Measurements from ENCODE around the gene KRT4. TPM values are rescaled to one million over a fixed set of nuclear protein-coding genes. Genes with fewer than 3 reads are reported as not detected.
A peak's percentile ranks its signal among the peaks of the same experiment; 100 is the strongest.

Gene KRT4
- total and polyA plus RNA-seq, 10 donors = 0.37 to 3.4 (median 0.97) TPM; not detected in 6

GRCh38 chr12:52821071-52821730 is 7.3 kb upstream of the KRT4 start:
- H3K27ac ChIP-seq = no peak overlapping the region
- peaks cover 0 to 16% (median 0%) of the 10 kb centered on the region in 7 donors for H3K27me3 ChIP-seq (replicated peaks in 1 of 7)
- 65 to 89% (median 80%) methylated on average over 4 of the region's 4 CpGs for WGBS, 5 donors
- TF ChIP-seq POLR2A (IDR thresholded peaks at IDR 0.05) = no peak
- no peak for TF ChIP-seq POLR2AphosphoS5 (IDR thresholded peaks at IDR 0.05)
- no peak for TF ChIP-seq CTCF (IDR thresholded peaks at IDR 0.05 in 8 of 11, conservative IDR thresholded peaks at IDR 0.05 in 3 of 11)
- no peaks in the 10 kb centered on the region for H3K9me3 ChIP-seq
- no peak overlapping the region for H3K4me3 ChIP-seq
- H3K36me3 ChIP-seq = no peaks in the 10 kb centered on the region
- peaks cover 0 to 11% (median 1%) of the 10 kb centered on the region in 6 donors for H3K4me1 ChIP-seq
- intact Hi-C loops (cut with DNase I; ENCODE audit: low total_unique reads) = no loop called here
- DNase-seq = no peak

DNA sequence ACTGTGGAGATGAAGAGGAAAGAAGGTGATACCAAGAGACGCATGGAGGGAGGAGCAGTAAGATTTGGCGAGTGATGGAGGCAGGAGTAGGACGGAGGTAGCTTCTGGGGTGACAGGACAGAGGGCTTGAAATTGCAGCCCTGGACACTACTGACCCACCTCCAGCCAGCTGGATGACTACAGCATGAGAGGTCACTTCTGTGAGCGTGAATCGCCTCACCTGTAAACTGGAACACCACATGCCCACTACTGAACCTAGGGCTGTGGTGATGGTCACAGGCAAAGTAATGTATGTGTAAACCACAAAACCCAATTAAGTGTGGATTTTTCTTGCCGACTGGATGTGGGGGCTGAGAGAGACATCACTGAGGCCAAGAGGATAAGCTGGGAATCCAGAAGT is 6.6 kb upstream of the KRT4 start:
- no peaks in the 10 kb centered on the region for H3K9me3 ChIP-seq
- no peaks in the 10 kb centered on the region for H3K36me3 ChIP-seq
- WGBS, 5 donors = 82 to 93% (median 86%) methylated on average over 6 of the region's 6 CpGs
- H3K4me1 ChIP-seq = peaks cover 0 to 11% (median 1%) of the 10 kb centered on the region in 6 donors
- peak; percentile 28 for DNase-seq
- peaks cover 0 to 16% (median 0%) of the 10 kb centered on the region in 7 donors for H3K27me3 ChIP-seq (replicated peaks in 1 of 7)
- H3K27ac ChIP-seq = no peak overlapping the region
- TF ChIP-seq POLR2AphosphoS5 (IDR thresholded peaks at IDR 0.05) (no peak), CTCF (IDR thresholded peaks at IDR 0.05 in 8 of 11, conservative IDR thresholded peaks at IDR 0.05 in 3 of 11) (no peak), POLR2A (IDR thresholded peaks at IDR 0.05) (no peak)
- H3K4me3 ChIP-seq = no peak overlapping the region
- intact Hi-C loops (cut with DNase I; ENCODE audit: low total_unique reads) = no loop called here

- peak; percentile 29 for DNase-seq
- intact Hi-C loops (cut with DNase I; ENCODE audit: low total_unique reads) = no loop called here
- TF ChIP-seq CTCF (IDR thresholded peaks at IDR 0.05 in 8 of 11, conservative IDR thresholded peaks at IDR 0.05 in 3 of 11) = no peak
- no peak for TF ChIP-seq POLR2AphosphoS5 (IDR thresholded peaks at IDR 0.05)
- no peak for TF ChIP-seq POLR2A (IDR thresholded peaks at IDR 0.05)
- H3K27me3 ChIP-seq (replicated peaks in 1 of 7) = peaks cover 0 to 16% (median 0%) of the 10 kb centered on the region in 7 donors
- peaks cover 0 to 11% (median 1%) of the 10 kb centered on the region in 6 donors for H3K4me1 ChIP-seq
- H3K27ac ChIP-seq = no peak overlapping the region
- H3K4me3 ChIP-seq = no peak overlapping the region
- WGBS, 5 donors = 70 to 76% (median 74%) methylated on average over 6 to 7 of the region's 7 CpGs
- no peaks in the 10 kb centered on the region for H3K36me3 ChIP-seq
- no peaks in the 10 kb centered on the region for H3K9me3 ChIP-seq
Observed at GRCh38 chr12:52819731-52820510, 6.0 kb upstream of the KRT4 start.

DNA sequence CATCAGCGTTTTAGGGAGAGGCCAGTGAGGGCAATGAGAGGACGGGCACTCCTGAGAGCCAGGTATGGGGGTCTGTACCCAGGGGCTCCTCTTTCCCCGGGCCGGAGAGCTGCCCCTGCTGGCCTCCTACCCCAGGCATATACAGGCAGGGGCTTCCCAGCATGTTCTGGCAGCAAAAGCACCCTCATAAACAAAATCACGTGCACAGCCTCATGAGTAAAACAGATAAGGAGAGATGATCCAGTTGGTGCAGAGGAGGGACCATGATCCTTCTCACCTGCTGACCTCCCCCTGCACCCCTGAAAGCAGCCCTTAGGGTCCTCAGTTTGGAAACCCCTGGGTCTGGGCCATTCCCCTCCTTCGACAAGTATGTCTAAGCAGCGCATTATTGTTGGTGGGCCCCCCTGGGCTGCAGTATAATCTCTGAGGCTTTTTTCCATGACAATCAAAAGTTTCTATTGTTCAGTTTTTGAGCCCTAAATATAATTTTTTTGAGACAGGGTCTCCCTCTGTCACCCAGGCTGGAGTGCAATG is 5.0 kb upstream of the KRT4 start:
- no peaks in the 10 kb centered on the region for H3K9me3 ChIP-seq
- peaks cover 0 to 11% (median 1%) of the 10 kb centered on the region in 6 donors for H3K4me1 ChIP-seq
- no peak overlapping the region for H3K4me3 ChIP-seq
- H3K36me3 ChIP-seq = no peaks in the 10 kb centered on the region
- WGBS, 5 donors = 44 to 71% (median 65%) methylated on average over 6 to 7 of the region's 7 CpGs
- peaks cover 0 to 16% (median 0%) of the 10 kb centered on the region in 7 donors for H3K27me3 ChIP-seq (replicated peaks in 1 of 7)
- no peak overlapping the region for H3K27ac ChIP-seq
- intact Hi-C loops (cut with DNase I; ENCODE audit: low total_unique reads) = no loop called here
- no peak for TF ChIP-seq CTCF (IDR thresholded peaks at IDR 0.05 in 8 of 11, conservative IDR thresholded peaks at IDR 0.05 in 3 of 11)
- TF ChIP-seq POLR2A (IDR thresholded peaks at IDR 0.05) = no peak
- no peak for TF ChIP-seq POLR2AphosphoS5 (IDR thresholded peaks at IDR 0.05)
- DNase-seq = no peak
